ENCODE data around the gene TTBK2.

Gene TTBK2

GRCh38 chr15:42811433-42811832 is 109.1 kb downstream of the TTBK2 start:
- no peak overlapping the region for H3K9ac ChIP-seq (ENCODE audit: low read length)
- no peaks in the 10 kb centered on the region for H3K27me3 ChIP-seq (ENCODE audit: control insufficient read depth in 1 of 2, insufficient read depth in 2 of 2, low read length in 2 of 2)
- peaks cover 18% of the 10 kb centered on the region for H3K36me3 ChIP-seq (ENCODE audit: insufficient read depth, low read length)
- no peaks in the 10 kb centered on the region for H3K9me3 ChIP-seq (ENCODE audit: low read length)
- no peaks in the 10 kb centered on the region for H3K4me1 ChIP-seq (ENCODE audit: insufficient read depth, low read length)
- H3K27ac ChIP-seq (ENCODE audit: low read depth, low read length): no peak overlapping the region
- H3K4me3 ChIP-seq (ENCODE audit: low read depth in 1 of 2, low read length in 2 of 2): no peak overlapping the region

GRCh38 chr15:42808913-42809312 is 111.7 kb downstream of the TTBK2 start:
- no peak overlapping the region for H3K9ac ChIP-seq (ENCODE audit: low read length)
- no peak overlapping the region for H3K27ac ChIP-seq (ENCODE audit: low read depth, low read length)
- peaks cover 18% of the 10 kb centered on the region for H3K36me3 ChIP-seq (ENCODE audit: insufficient read depth, low read length)
- no peaks in the 10 kb centered on the region for H3K9me3 ChIP-seq (ENCODE audit: low read length)
- no peaks in the 10 kb centered on the region for H3K27me3 ChIP-seq (ENCODE audit: control insufficient read depth in 1 of 2, insufficient read depth in 2 of 2, low read length in 2 of 2)
- H3K4me3 ChIP-seq (ENCODE audit: low read depth in 1 of 2, low read length in 2 of 2): no peak overlapping the region
- no peaks in the 10 kb centered on the region for H3K4me1 ChIP-seq (ENCODE audit: insufficient read depth, low read length)

- H3K27ac ChIP-seq (ENCODE audit: low read depth, low read length): no peak overlapping the region
- H3K4me1 ChIP-seq (ENCODE audit: insufficient read depth, low read length): no peaks in the 10 kb centered on the region
- no peak overlapping the region for H3K4me3 ChIP-seq (ENCODE audit: low read depth in 1 of 2, low read length in 2 of 2)
- H3K9me3 ChIP-seq (ENCODE audit: low read length): no peaks in the 10 kb centered on the region
- H3K36me3 ChIP-seq (ENCODE audit: insufficient read depth, low read length): peaks cover 17% of the 10 kb centered on the region
- H3K9ac ChIP-seq (ENCODE audit: low read length): no peak overlapping the region
- no peaks in the 10 kb centered on the region for H3K27me3 ChIP-seq (ENCODE audit: control insufficient read depth in 1 of 2, insufficient read depth in 2 of 2, low read length in 2 of 2)
These were observed 115.3 kb downstream of the TTBK2 start for GRCh38 chr15:42805266-42805665.

GRCh38 chr15:42804739-42805138 is 115.8 kb downstream of the TTBK2 start:
- Histone ChIP-seq H3K4me1 (ENCODE audit: insufficient read depth, low read length) (no peaks in the 10 kb centered on the region), H3K9ac (ENCODE audit: low read length) (no peak overlapping the region), H3K27ac (ENCODE audit: low read depth, low read length) (no peak overlapping the region), H3K36me3 (ENCODE audit: insufficient read depth, low read length) (peaks cover 15% of the 10 kb centered on the region), H3K4me3 (ENCODE audit: low read depth in 1 of 2, low read length in 2 of 2) (no peak overlapping the region), H3K27me3 (ENCODE audit: control insufficient read depth in 1 of 2, insufficient read depth in 2 of 2, low read length in 2 of 2) (no peaks in the 10 kb centered on the region), H3K9me3 (ENCODE audit: low read length) (no peaks in the 10 kb centered on the region)

GRCh38 chr15:42803436-42803835 is 117.1 kb downstream of the TTBK2 start:
- Histone ChIP-seq H3K9me3 (ENCODE audit: low read length) (no peaks in the 10 kb centered on the region), H3K4me3 (ENCODE audit: low read depth in 1 of 2, low read length in 2 of 2) (no peak overlapping the region), H3K27ac (ENCODE audit: low read depth, low read length) (no peak overlapping the region), H3K36me3 (ENCODE audit: insufficient read depth, low read length) (peaks cover 12% of the 10 kb centered on the region), H3K27me3 (ENCODE audit: control insufficient read depth in 1 of 2, insufficient read depth in 2 of 2, low read length in 2 of 2) (no peaks in the 10 kb centered on the region), H3K4me1 (ENCODE audit: insufficient read depth, low read length) (no peaks in the 10 kb centered on the region), H3K9ac (ENCODE audit: low read length) (no peak overlapping the region)

GRCh38 chr15:42802168-42802567 is 118.4 kb downstream of the TTBK2 start:
- no peaks in the 10 kb centered on the region for H3K4me1 ChIP-seq (ENCODE audit: insufficient read depth, low read length)
- H3K27me3 ChIP-seq (ENCODE audit: control insufficient read depth in 1 of 2, insufficient read depth in 2 of 2, low read length in 2 of 2): no peaks in the 10 kb centered on the region
- H3K9me3 ChIP-seq (ENCODE audit: low read length): no peaks in the 10 kb centered on the region
- no peak overlapping the region for H3K9ac ChIP-seq (ENCODE audit: low read length)
- H3K27ac ChIP-seq (ENCODE audit: low read depth, low read length): no peak overlapping the region
- H3K4me3 ChIP-seq (ENCODE audit: low read depth in 1 of 2, low read length in 2 of 2): no peak overlapping the region
- peaks cover 12% of the 10 kb centered on the region for H3K36me3 ChIP-seq (ENCODE audit: insufficient read depth, low read length)

GRCh38 chr15:42800731-42801474 is 119.7 kb downstream of the TTBK2 start:
- Histone ChIP-seq H3K4me3 (ENCODE audit: low read depth in 1 of 2, low read length in 2 of 2) (no peak overlapping the region), H3K36me3 (ENCODE audit: insufficient read depth, low read length) (peaks cover 12% of the 10 kb centered on the region), H3K9me3 (ENCODE audit: low read length) (no peaks in the 10 kb centered on the region), H3K4me1 (ENCODE audit: insufficient read depth, low read length) (no peaks in the 10 kb centered on the region), H3K27ac (ENCODE audit: low read depth, low read length) (no peak overlapping the region), H3K27me3 (ENCODE audit: control insufficient read depth in 1 of 2, insufficient read depth in 2 of 2, low read length in 2 of 2) (no peaks in the 10 kb centered on the region), H3K9ac (ENCODE audit: low read length) (no peak overlapping the region)

GRCh38 chr15:42798802-42799201 is 121.8 kb downstream of the TTBK2 start:
- no peaks in the 10 kb centered on the region for H3K4me1 ChIP-seq (ENCODE audit: insufficient read depth, low read length)
- H3K4me3 ChIP-seq (ENCODE audit: low read depth in 1 of 2, low read length in 2 of 2): no peak overlapping the region
- peaks cover 12% of the 10 kb centered on the region for H3K36me3 ChIP-seq (ENCODE audit: insufficient read depth, low read length)
- H3K9ac ChIP-seq (ENCODE audit: low read length): no peak overlapping the region
- H3K27me3 ChIP-seq (ENCODE audit: control insufficient read depth in 1 of 2, insufficient read depth in 2 of 2, low read length in 2 of 2): no peaks in the 10 kb centered on the region
- no peaks in the 10 kb centered on the region for H3K9me3 ChIP-seq (ENCODE audit: low read length)
- H3K27ac ChIP-seq (ENCODE audit: low read depth, low read length): no peak overlapping the region

- peaks cover 4% of the 10 kb centered on the region for H3K36me3 ChIP-seq (ENCODE audit: insufficient read depth, low read length)
- H3K9me3 ChIP-seq (ENCODE audit: low read length): no peaks in the 10 kb centered on the region
- H3K4me3 ChIP-seq (ENCODE audit: low read depth in 1 of 2, low read length in 2 of 2): no peak overlapping the region
- H3K4me1 ChIP-seq (ENCODE audit: insufficient read depth, low read length): no peaks in the 10 kb centered on the region
- H3K9ac ChIP-seq (ENCODE audit: low read length): no peak overlapping the region
- H3K27ac ChIP-seq (ENCODE audit: low read depth, low read length): no peak overlapping the region
- no peaks in the 10 kb centered on the region for H3K27me3 ChIP-seq (ENCODE audit: control insufficient read depth in 1 of 2, insufficient read depth in 2 of 2, low read length in 2 of 2)
These were observed 123.4 kb downstream of the TTBK2 start for GRCh38 chr15:42796955-42797782.

GRCh38 chr15:42788725-42789124 is 131.9 kb downstream of the TTBK2 start:
- Histone ChIP-seq H3K27me3 (ENCODE audit: control insufficient read depth in 1 of 2, insufficient read depth in 2 of 2, low read length in 2 of 2) (no peaks in the 10 kb centered on the region), H3K4me3 (ENCODE audit: low read depth in 1 of 2, low read length in 2 of 2) (no peak overlapping the region), H3K9ac (ENCODE audit: low read length) (no peak overlapping the region), H3K4me1 (ENCODE audit: insufficient read depth, low read length) (no peaks in the 10 kb centered on the region), H3K9me3 (ENCODE audit: low read length) (no peaks in the 10 kb centered on the region), H3K36me3 (ENCODE audit: insufficient read depth, low read length) (no peaks in the 10 kb centered on the region), H3K27ac (ENCODE audit: low read depth, low read length) (no peak overlapping the region)

GRCh38 chr15:42786978-42787377 is 133.6 kb downstream of the TTBK2 start:
- no peaks in the 10 kb centered on the region for H3K4me1 ChIP-seq (ENCODE audit: insufficient read depth, low read length)
- no peaks in the 10 kb centered on the region for H3K27me3 ChIP-seq (ENCODE audit: control insufficient read depth in 1 of 2, insufficient read depth in 2 of 2, low read length in 2 of 2)
- peaks cover 8% of the 10 kb centered on the region for H3K36me3 ChIP-seq (ENCODE audit: insufficient read depth, low read length)
- H3K9ac ChIP-seq (ENCODE audit: low read length): no peak overlapping the region
- no peaks in the 10 kb centered on the region for H3K9me3 ChIP-seq (ENCODE audit: low read length)
- H3K4me3 ChIP-seq (ENCODE audit: low read depth in 1 of 2, low read length in 2 of 2): no peak overlapping the region
- no peak overlapping the region for H3K27ac ChIP-seq (ENCODE audit: low read depth, low read length)
